PC-9 (cell line): Measurements from ENCODE around the gene CD2BP2.

Experiments
- EZH2 ChIP-seq: fragments of 200-600 bp; sonication (generic); IDR thresholded peaks from 2 replicates; pipeline ENCODE4 v1.8.0; 2017; ENCODE audit warnings: antibody characterized with exemption, low read depth
- TF ChIP-seq, protein P1 (sequence below): fragments of 200-600 bp; sonication (generic); conservative IDR thresholded peaks from 2 replicates; pipeline ENCODE4 v1.6.1; 2017; ENCODE audit warnings: mixed run types, antibody characterized with exemption, mild to moderate bottlenecking, moderate library complexity

DNA sequence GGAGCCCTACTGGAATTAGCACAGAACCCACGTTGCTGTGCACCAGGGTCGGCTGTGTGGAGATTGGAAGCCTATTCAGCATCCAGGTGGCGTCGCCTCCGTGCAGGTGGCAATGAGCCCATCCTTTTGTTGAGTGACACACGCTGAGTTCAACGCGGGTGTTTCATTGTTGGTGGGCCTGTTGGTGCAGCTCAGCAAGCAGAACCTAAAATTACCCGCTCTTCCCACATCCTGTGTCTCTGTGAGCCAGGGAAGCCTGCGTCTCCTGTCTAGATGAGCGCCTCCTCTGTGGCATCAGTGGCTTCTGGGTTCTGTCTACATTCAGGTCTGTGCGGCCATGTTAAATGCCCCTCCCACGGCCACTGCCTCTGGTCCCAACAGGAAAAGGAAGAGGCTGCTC is 14.5 kb downstream of the CD2BP2 start:
- TF ChIP-seq, protein P1, sequence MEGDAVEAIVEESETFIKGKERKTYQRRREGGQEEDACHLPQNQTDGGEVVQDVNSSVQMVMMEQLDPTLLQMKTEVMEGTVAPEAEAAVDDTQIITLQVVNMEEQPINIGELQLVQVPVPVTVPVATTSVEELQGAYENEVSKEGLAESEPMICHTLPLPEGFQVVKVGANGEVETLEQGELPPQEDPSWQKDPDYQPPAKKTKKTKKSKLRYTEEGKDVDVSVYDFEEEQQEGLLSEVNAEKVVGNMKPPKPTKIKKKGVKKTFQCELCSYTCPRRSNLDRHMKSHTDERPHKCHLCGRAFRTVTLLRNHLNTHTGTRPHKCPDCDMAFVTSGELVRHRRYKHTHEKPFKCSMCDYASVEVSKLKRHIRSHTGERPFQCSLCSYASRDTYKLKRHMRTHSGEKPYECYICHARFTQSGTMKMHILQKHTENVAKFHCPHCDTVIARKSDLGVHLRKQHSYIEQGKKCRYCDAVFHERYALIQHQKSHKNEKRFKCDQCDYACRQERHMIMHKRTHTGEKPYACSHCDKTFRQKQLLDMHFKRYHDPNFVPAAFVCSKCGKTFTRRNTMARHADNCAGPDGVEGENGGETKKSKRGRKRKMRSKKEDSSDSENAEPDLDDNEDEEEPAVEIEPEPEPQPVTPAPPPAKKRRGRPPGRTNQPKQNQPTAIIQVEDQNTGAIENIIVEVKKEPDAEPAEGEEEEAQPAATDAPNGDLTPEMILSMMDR, result no peak
- no peak for TF ChIP-seq EZH2
